NCI-H524 treated with DMSO at 0.1 percent for 48 hours (cell line): ENCODE results near the gene FBXW9.
"Not testable (repeated sequence)": the region's sequence is repeated elsewhere in the genome, so short reads cannot be mapped to it uniquely, and the experiment has no call there.

Experiments
- DNase-seq: peaks from one replicate; lab custom pipeline; 2025; lab: John Stamatoyannopoulos, UW

The FBXW9 gene

DNA sequence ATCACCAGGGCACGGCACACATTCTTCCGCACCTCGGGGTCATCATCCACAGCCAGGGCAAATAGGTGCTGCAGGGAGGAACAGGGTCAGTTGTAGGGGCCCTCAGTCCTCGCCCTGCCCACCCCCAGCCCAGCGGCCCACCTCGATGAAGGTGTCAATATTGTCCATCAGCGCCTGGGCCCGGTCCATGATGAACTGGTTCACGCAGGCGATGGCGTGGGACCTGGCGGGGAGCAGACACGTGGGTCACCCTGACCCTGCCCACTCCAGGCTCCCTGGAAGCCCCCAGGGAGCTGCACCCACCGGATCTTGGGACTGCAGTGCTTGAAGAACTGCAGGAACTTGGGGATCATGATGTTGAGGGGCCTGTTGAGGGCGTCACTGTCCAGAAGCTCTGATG lies 18.7 kb upstream of the FBXW9 start:
- DNase-seq = no peak

- not testable (repeated sequence) for DNase-seq
These were observed 16.9 kb upstream of the FBXW9 start for GRCh38 chr19:12713304-12713703.

- DNase-seq = not testable (repeated sequence)
These were observed 15.6 kb upstream of the FBXW9 start for GRCh38 chr19:12712077-12712476.

- DNase-seq = no peak
These were observed 14.8 kb upstream of the FBXW9 start for GRCh38 chr19:12711187-12711586.

DNA sequence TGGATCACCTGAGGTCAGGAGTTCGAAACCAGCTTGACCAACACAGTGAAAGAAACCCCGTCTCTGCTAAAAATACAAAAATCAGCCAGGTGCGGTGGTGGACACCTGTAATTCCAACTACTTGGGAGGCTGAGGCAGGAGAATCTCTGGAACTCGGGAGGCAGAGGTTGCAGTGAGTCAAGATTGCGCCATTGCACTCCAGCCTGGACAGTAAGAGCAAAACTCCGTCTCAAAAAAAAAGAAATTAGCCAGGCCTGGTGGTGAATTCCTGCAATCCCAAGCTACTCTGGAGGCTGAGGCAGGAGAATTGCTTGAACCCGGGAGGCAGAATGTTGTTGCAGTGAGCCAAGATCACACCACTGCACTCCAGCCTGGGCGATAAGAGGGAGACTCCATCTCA lies 12.2 kb upstream of the FBXW9 start:
- DNase-seq = no peak

DNA sequence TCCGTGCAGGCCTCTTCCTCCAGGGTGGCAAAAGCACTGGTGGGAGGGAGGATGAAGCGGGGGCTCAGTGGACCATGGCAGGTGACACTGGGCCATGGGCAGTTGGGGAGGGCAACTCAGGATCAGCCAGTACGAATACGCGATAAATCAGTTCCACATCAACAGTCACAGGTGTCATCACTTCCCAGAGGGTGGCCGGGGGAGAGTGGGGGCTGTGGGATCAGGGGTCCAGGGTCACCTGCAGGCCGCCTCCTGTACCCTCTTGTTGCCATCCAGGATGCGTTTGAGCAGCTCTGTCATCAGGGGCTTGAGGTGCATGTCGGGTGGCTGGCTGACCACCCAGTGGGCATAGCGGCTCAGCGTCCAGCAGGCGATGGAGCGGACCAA lies 9.9 kb upstream of the FBXW9 start:
- no peak for DNase-seq

DNA sequence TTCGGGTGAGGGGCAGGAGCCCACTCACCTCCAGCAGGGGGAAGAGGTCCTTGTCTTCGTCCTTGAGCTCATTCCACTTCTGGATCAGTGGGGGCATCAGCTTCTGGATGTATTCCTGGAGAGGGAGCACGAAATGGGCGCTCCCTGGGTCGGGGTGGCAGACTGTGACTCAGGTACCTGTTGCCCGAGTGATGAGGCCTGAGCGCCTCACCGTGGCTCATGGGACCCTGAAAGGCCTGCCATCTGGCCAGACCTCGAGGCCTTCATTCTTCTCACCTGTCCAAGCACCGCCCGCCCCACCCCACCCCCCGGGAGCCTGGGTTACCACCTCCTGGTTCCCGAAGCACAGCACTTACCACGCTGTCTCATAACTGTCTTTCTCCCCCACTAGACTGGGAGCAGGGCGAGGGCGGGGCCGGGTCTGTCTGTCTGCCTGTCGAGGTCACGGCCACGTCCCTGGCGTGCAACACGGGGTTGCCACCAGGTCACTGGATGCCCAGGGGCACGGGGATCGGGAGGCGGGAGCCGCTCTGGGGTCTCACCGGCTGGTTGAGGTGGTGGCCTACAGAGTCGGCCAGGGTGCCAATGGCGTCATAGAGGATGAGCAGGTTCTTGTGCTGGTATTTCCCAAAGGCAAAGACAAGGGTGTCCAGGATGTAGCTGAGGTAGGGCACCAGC lies 9.4 kb upstream of the FBXW9 start:
- no peak for DNase-seq

- DNase-seq = no peak
These were observed 8.7 kb upstream of the FBXW9 start for GRCh38 chr19:12705169-12705568.

DNA sequence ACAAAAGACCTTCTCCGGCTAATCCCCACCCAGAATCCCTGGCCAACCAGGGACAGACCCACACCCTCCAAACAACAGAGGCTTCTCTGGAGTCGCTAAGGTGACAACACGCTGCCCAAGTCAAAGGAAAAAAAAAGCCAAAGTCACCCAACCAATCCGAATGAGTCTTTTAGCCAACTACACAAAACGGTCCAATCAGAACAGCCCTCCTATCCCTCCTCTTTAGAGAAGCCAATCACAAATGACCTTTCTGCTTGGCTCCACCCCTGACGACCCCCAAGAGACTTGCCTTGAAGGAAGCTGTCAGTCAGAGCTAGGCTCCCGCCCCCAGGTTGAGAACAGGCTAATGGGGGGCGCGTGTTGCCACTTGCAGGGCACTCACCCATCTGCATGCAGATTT lies 6.6 kb upstream of the FBXW9 start:
- DNase-seq = no peak

GRCh38 chr19:12701596-12702282 lies 5.3 kb upstream of the FBXW9 start:
- DNase-seq = no peak

- no peak for DNase-seq
These were observed 1.7 kb upstream of the FBXW9 start for GRCh38 chr19:12698138-12698537.

- not testable (repeated sequence) for DNase-seq
These were observed 994 bp upstream of the FBXW9 start for GRCh38 chr19:12697425-12697824.

GRCh38 chr19:12695997-12696365 lies 450 bp downstream of the FBXW9 start:
- no peak for DNase-seq

DNA sequence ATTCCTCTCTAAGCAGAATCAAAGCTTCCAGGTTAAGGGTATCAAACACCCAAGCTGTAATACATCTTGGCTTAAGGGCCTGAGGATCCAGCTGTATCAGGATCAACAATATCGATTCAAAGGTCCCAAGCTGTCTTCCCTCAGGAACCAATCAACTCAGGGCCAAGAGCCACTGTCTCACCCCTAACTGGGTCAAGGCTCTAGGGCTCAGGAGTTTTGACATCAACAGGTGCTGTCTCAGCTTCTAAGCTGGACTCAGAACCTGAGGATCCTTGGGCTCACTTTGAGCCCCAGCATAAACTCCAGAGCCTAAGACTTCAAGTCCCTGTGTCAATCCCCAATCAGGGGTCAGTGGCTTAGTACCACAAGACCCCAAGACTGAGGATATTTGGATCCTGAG lies 917 bp downstream of the FBXW9 start:
- no peak for DNase-seq

DNA sequence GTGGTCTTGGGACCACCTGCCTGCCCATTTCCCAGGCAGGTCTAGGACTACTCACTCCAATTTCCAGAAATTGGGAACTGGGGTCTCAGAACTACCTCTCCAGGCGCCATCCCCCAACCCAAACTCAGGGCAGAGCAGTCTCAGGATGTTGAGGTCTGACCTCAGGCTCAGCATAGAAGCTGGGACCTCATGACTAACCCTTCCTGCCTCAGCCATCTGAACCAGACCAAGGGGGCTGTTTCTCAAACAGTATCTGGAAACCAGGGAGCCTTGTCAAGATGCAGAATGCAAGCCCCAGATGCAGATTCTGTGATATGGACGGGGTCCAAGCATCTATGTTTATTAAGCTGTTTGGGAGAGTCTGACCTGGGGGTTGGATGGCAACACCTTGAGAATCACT lies 1.3 kb downstream of the FBXW9 start:
- DNase-seq = no peak

DNA sequence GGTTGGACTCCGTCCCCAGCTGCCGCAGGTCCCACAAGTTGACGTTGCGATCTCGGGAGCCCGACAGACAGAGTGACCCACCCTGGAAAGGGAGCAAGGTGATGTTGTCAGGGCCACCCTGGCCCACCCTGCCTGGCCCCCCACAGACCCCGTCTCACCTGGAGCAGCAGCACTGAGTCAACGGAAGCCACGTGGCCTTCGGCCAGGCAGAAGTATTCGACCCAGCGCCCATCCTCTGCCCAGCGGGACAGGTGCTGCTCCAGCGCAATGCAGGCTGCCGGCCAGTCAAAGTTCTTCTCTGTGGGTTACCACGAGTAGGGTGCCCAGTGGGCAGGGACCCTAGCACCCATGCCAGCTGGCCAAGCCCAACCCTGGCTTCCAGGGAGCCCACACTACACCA lies 1.8 kb downstream of the FBXW9 start:
- no peak for DNase-seq

GRCh38 chr19:12692960-12693359 lies 3.5 kb downstream of the FBXW9 start:
- DNase-seq = no peak

- DNase-seq = no peak
These were observed 6.7 kb downstream of the FBXW9 start for GRCh38 chr19:12689581-12690216.

DNA sequence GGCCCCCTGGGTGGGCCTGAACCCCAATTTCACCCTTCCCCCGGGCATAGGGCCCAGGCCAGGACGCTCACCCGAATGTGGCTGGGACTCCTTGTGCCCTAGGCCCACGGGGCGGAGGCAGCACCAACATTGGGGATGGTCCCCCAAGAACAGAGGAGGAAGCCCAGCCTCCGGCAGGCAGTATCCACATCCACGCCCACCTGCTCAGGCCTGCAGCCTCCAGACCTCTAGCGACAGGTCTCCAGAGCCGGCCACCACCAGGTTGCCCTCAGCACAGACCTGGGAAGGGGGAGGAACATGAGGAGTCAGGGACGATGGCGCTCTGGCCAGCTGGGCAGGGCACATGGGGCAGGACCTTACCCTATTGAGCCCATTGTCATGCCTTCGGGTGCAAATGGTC lies 7.4 kb downstream of the FBXW9 start:
- no peak for DNase-seq

- DNase-seq = no peak
These were observed 8.8 kb downstream of the FBXW9 start, which contains the start of gene GNG14 for GRCh38 chr19:12687496-12688196. Gene GNG14 (plus strand): TSS chr19:12687998. CDS start chr19:12688049, 51 bp downstream.

DNA sequence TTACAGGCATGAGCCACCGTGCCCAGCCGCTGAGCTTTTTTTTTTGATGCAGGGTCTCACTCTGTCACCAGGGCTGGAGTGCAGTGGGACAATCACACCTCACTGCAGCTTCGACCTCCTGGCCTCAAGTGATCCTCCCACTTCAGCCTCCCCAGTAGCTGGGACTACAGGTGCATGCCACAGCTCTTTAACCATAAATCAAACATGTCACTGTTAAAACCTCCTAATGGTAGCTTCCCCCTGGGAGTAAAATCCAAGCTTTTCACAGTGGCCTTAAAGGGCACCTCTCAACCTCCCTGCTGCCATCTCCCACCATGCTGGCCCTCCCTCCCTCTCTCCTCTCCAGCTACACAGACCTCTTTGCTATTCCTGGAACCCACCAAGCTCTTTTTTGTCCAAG lies 10.6 kb downstream of the FBXW9 start:
- DNase-seq = no peak

DNA sequence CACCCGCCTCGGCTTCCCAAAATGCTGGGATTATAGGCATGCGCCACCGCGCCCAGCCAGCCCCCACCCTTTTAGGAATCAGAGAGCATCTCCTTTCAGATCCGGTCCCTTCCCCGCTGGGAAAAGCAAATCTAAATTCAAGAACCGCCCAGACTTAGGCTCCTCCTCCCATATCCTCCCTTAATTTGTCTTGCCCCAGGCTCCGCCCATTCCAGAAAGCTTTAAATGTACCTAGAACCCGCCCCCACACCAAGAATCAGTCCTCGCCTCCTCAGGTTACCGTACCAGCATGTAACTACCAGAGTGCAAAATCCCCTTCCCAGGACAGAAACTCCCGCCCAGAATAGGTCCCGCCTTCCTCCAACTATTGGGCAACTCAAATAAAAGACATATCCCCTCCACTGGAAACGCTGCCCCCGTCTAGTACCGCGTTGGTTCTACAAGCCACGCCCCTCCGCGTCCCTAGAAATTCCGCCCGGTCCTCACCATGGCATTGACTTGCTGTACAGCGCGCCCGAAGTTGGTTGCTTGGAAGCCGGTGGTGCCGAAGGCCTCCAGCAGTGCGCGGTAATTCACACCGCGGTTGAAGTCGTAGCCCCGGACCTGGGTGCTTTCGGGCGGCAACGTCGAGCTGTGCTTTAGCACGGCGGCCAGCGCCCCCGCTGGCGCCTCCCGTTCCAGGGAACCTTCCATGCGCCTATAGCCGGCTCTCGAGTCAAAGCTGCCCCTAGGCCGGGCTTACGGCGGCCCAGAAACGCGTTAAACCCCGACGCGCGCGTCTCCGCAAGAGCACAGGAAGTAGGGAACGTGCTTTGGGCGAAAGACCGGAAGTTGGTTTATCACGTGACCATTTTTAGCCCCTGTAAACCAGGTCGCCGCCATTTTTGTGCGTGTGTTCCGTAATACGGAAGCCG lies 15.1 kb downstream of the FBXW9 start, which contains the start of gene DHPS:
Gene DHPS, minus strand, starts transcription at position 807 of the 914 bp plus-strand sequence. Its CDS starts 114 bp downstream, at position 693.
- DNase-seq = peak; percentile 99
